Heart right ventricle (tissue), 16 donors: Measurements from ENCODE around the gene DAB1. TPM values are rescaled to one million over a fixed set of nuclear protein-coding genes. Genes with fewer than 3 reads are reported as not detected.
A peak's percentile ranks its signal among the peaks of the same experiment; 100 is the strongest.

Experiments used
- ATAC-seq, 8 donors: fragments of 200-7000 bp; cut with Tn5 transposase; one replicate each; pipeline ENCODE4 v1.9.1; 2020; ENCODE audit warnings: mild to moderate bottlenecking in 8 of 8, moderate library complexity in 8 of 8, moderate number of reproducible peaks in 1 of 8
- DNase-seq, 2 donors: peaks; one replicate each; pipeline ENCODE4 v3.0.0-alpha.2; 2020
- H3K27ac ChIP-seq, 10 donors: fragments of 200-600 bp; sonication (generic) in 2 of 10; one replicate each; pipeline versions ENCODE4 v1.5.0 to v1.8.0; 2020 to 2022; ENCODE audit warnings: mild to moderate bottlenecking in 3 of 10
- H3K27me3 ChIP-seq, 7 donors: fragments of 200-600 bp; one replicate each; pipeline ENCODE4 v1.8.0; 2021 to 2022; ENCODE audit warnings: mild to moderate bottlenecking in 2 of 7
- H3K36me3 ChIP-seq, 9 donors: fragments of 200-600 bp; sonication (generic) in 1 of 9; one replicate each; pipeline versions ENCODE4 v1.5.0 to v1.8.0; 2020 to 2022; ENCODE audit warnings: mild to moderate bottlenecking in 2 of 9
- H3K4me1 ChIP-seq, 9 donors: fragments of 200-600 bp; sonication (generic) in 1 of 9; one replicate each; pipeline versions ENCODE4 v1.5.0 to v1.8.0; 2020 to 2022; ENCODE audit warnings: mild to moderate bottlenecking in 4 of 9
- H3K4me3 ChIP-seq, 10 donors: fragments of 200-600 bp; sonication (generic) in 2 of 10; one replicate each; pipeline versions ENCODE4 v1.5.0 to v1.8.0; 2020 to 2022; ENCODE audit warnings: mild to moderate bottlenecking in 7 of 10, moderate library complexity in 2 of 10
- H3K9me3 ChIP-seq, 11 donors: fragments of 200-600 bp in 10 of 11; sonication (generic) in 2 of 11; one replicate each; pipeline versions ENCODE4 v1.5.0 to v1.8.0; 2013 to 2022; ENCODE audit warnings: mild to moderate bottlenecking in 2 of 11, control low read depth in 1 of 11, moderate library complexity in 1 of 11
- CTCF ChIP-seq, 9 donors: fragments of 200-600 bp; sonication (generic) in 2 of 9; IDR thresholded peaks; one replicate each; pipeline versions ENCODE4 v1.5.0 to v1.8.0; 2021 to 2022; ENCODE audit warnings: antibody characterized with exemption in 9 of 9, mild to moderate bottlenecking in 5 of 9, moderate library complexity in 1 of 9
- WGBS, 2 donors: extraction: QIAGEN DNeasy Blood & Tissue Kit; methylation state at CpG; one replicate each; pipeline ENCODE4 v1.1.7; 2013; ENCODE audit warnings: inconsistent platforms in 1 of 2; 5-methylcytosine and 5-hydroxymethylcytosine counted together
- intact Hi-C, 10 donors: fragments of 100-400 bp; cut with DNase I; formaldehyde crosslinking; loops; one replicate each; pipeline versions ENCODE4 v1.11.1 to v1.14.2; 2022
- polyA plus RNA-seq, 2 donors: library from polyadenylated mRNA; stranded (reverse); fragments of 200-250 nt; gene quantifications; one replicate each; pipeline ENCODE4 v1.2.3, GENCODE V29; 2013
- total RNA-seq, 10 donors: library from RNA; stranded (reverse); fragmentation: NEBNext Ultra II Directional in 3 of 10; extraction: Animal tissue kit (Norgen Biotek cat#: 25700) in 3 of 10; gene quantifications; one replicate each; pipeline versions ENCODE4 v1.2.1 to v1.2.4, GENCODE V29; 2021 to 2023
- donor health status: Arrhythmogenic right ventricular cardiomyopathy.
- donor health status: ischemic (EF 13 %, LVEDD 7.1; RV severe dilation, severe dysfunction).
- donor health status: healthy with polysubstance abuse.
- donor health status: DM: no; HTN: yes; CAD: no.
- donor health status: DM: no; HTN: no; CAD: no.
- donor health status: ischemic (EF 25% LVEDD 6.9; RV normal size, moderate dysfunction).
- donor health status: ischemic (EF 25% LVEDD 5.7; RV mildly dilated, moderate dysfunction).
- donor health status: healthy.
- donor health status: DM: yes; HTN: yes; CAD: no.
- donor health status: Ischemic cardiomyopathy.
- donor health status: ischemic (EF 35%, LVEDD 5.7; RV mildly dilated, moderate dysfunction).
- donor health status: nonischemic (EF 11% LVEDD 7.7; RV severe dilation, severe dysfunction).
- donor health status: DM: yes; HTN: yes; CAD: no.
- donor health status: PGD.
- donor health status: ischemic (EF 29% LVEDD 5.4; RV normal size, mild dysfunction).
- donor health status: nonischemic (EF 23%, LVEDD 6.1; RV moderate dilation, normal function).

The DAB1 gene
- total and polyA plus RNA-seq, 12 donors = 0.16 to 25.5 (median 8.1) TPM

GRCh38 chr1:57258557-57259325 lies 165.1 kb downstream of the DAB1 start:
- intact Hi-C loops = no loop called here
- TF ChIP-seq CTCF (IDR thresholded peaks at IDR 0.05) = no peak

GRCh38 chr1:57255945-57256344 lies 167.9 kb downstream of the DAB1 start:
- DNase-seq = no peak
- H3K27ac ChIP-seq = no peak overlapping the region
- intact Hi-C loops = no loop called here
- H3K36me3 ChIP-seq = no peaks in the 10 kb centered on the region
- ATAC-seq = no peak
- no peak overlapping the region for H3K4me3 ChIP-seq
- H3K27me3 ChIP-seq = no peaks in the 10 kb centered on the region
- TF ChIP-seq CTCF (IDR thresholded peaks at IDR 0.05) = no peak
- 77% methylated on average over 5 of the region's 5 CpGs for WGBS, 2 donors
- H3K9me3 ChIP-seq = peaks cover 0 to 6% (median 0%) of the 10 kb centered on the region in 11 donors
- H3K4me1 ChIP-seq = peaks cover 0 to 7% (median 0%) of the 10 kb centered on the region in 9 donors

More at GRCh38 chr1:57258557-57259325, 165.1 kb downstream of the DAB1 start:
- no peaks in the 10 kb centered on the region for H3K4me1 ChIP-seq
- no peaks in the 10 kb centered on the region for H3K36me3 ChIP-seq
- ATAC-seq = no peak
- DNase-seq = no peak
- no peak overlapping the region for H3K4me3 ChIP-seq
- peaks cover 0 to 6% (median 0%) of the 10 kb centered on the region in 11 donors for H3K9me3 ChIP-seq
- WGBS, 2 donors = 90 to 92% methylated on average over 5 of the region's 5 CpGs
- no peak overlapping the region for H3K27ac ChIP-seq
- H3K27me3 ChIP-seq = no peaks in the 10 kb centered on the region

GRCh38 chr1:57254022-57254421 lies 169.8 kb downstream of the DAB1 start:
- H3K4me3 ChIP-seq = no peak overlapping the region
- no peaks in the 10 kb centered on the region for H3K36me3 ChIP-seq
- DNase-seq (no peak), ATAC-seq (no peak)
- intact Hi-C loops = no loop called here
- H3K9me3 ChIP-seq = peaks cover 0 to 6% (median 0%) of the 10 kb centered on the region in 11 donors
- 46 to 48% methylated on average over 2 of the region's 2 CpGs for WGBS, 2 donors
- no peaks in the 10 kb centered on the region for H3K27me3 ChIP-seq
- peaks cover 0 to 7% (median 0%) of the 10 kb centered on the region in 9 donors for H3K4me1 ChIP-seq
- TF ChIP-seq CTCF (IDR thresholded peaks at IDR 0.05) = no peak
- no peak overlapping the region for H3K27ac ChIP-seq

GRCh38 chr1:57252597-57253294 lies 171.1 kb downstream of the DAB1 start:
- WGBS, 2 donors = 69 to 73% methylated on average over 10 of the region's 10 CpGs
- TF ChIP-seq CTCF (IDR thresholded peaks at IDR 0.05) = no peak
- H3K27ac ChIP-seq = no peak overlapping the region
- DNase-seq (no peak), ATAC-seq (peak in 4 of 8 donors; percentile 37 to 62 (median 46))
- H3K9me3 ChIP-seq = peaks cover 0 to 5% (median 0%) of the 10 kb centered on the region in 11 donors
- H3K4me3 ChIP-seq = no peak overlapping the region
- peaks cover 0 to 7% (median 0%) of the 10 kb centered on the region in 9 donors for H3K4me1 ChIP-seq
- intact Hi-C loops = no loop called here
- no peaks in the 10 kb centered on the region for H3K36me3 ChIP-seq
- H3K27me3 ChIP-seq = no peaks in the 10 kb centered on the region
